Suprapubic skin (tissue), 4 donors: ENCODE measurements around the gene HIBCH. TPM values are rescaled to one million over a fixed set of nuclear protein-coding genes. Genes with fewer than 3 reads are reported as not detected.

Source experiments
- DNase-seq, 2 donors: peaks; one replicate each; pipeline ENCODE4 v3.0.0-alpha.2; 2019; ENCODE audit warnings: low spot score in 2 of 2
- H3K27ac ChIP-seq: fragments of 200-600 bp; sonication (generic); one replicate; pipeline ENCODE4 v1.5.1; 2019
- H3K27me3 ChIP-seq: fragments of 200-600 bp; sonication (generic); one replicate; pipeline ENCODE4 v1.5.1; 2019
- H3K36me3 ChIP-seq: fragments of 200-600 bp; sonication (generic); one replicate; pipeline ENCODE4 v1.5.1; 2019
- H3K4me1 ChIP-seq: fragments of 200-600 bp; sonication (generic); one replicate; pipeline ENCODE4 v1.5.1; 2019
- H3K4me3 ChIP-seq: fragments of 200-600 bp; sonication (generic); one replicate; pipeline ENCODE4 v1.5.1; 2019; ENCODE audit warnings: mild to moderate bottlenecking
- H3K9me3 ChIP-seq: fragments of 200-600 bp; sonication (generic); one replicate; pipeline ENCODE4 v1.5.1; 2019
- CTCF ChIP-seq, 2 donors: fragments of 200-600 bp in 1 of 2; fragments of 450-650 bp in 1 of 2; sonication (generic) in 1 of 2; IDR thresholded peaks; one replicate each; pipeline ENCODE4 v1.5.1; 2016 to 2019; ENCODE audit warnings: antibody characterized with exemption in 2 of 2, mild to moderate bottlenecking in 1 of 2, moderate library complexity in 1 of 2
- EP300 ChIP-seq: sonication (generic); formaldehyde crosslinking; IDR thresholded peaks from one replicate; pipeline ENCODE4 v1.6.1; 2017; ENCODE audit warnings: antibody characterized with exemption
- POLR2A ChIP-seq, 2 donors: fragments of 450-650 bp; IDR thresholded peaks; one replicate each; pipeline ENCODE4 v1.6.1; 2017; ENCODE audit warnings: antibody characterized with exemption in 2 of 2, mild to moderate bottlenecking in 2 of 2, moderate library complexity in 2 of 2
- POLR2AphosphoS5 ChIP-seq, 3 donors: sonication (generic); formaldehyde crosslinking; IDR thresholded peaks; one replicate each; pipeline ENCODE4 v1.6.1; 2017; ENCODE audit warnings: antibody characterized with exemption in 3 of 3
- WGBS: methylation state at CpG from one replicate; pipeline ENCODE4 v1.1.5; 2018; 5-methylcytosine and 5-hydroxymethylcytosine counted together
- total RNA-seq, 4 donors: library from RNA; depleted of rRNA; stranded (reverse); fragments of >200 nt; gene quantifications; one replicate each; pipeline ENCODE4 v1.1.0, GENCODE V29; 2016

Gene HIBCH
- total RNA-seq, 4 donors from 2014 or later = 22.9 to 30.4 (median 24.9) TPM

DNA sequence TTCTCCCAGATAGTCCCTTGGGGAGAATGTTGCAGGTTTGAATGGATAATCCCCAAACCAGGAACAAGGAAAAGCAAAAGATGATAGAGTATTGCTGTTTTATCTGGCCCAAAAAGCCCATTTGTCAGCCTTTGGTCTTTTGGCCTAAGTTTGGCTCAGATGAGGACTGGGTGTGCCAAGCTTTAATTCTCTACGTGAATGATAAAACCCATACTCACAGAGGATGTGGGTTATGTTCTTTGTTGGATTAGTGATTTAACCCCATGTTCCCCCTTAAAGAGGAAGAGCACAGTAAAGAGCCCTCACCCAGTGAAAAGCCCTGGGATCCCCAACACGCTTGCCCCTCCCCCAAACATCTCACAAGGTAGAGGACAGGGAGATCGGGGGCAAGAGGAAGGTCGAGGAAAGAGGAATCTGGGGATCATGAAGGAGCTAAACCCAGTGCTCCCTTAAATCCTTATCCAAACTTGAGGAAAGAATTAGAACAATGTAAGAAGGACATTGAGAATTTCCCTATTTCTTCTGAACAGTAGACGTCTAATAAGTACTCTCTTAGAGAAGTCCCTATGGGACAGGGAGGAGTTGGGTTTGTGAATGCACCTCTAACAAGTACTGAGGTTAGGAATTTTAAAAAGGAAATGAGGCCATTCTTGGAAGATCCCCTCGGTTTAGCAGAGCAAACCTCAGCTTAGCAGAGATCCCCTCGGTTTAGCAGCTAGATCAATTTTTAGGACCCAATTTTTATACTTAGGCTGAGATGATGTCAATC is 105.0 kb downstream of the HIBCH start:
- Histone ChIP-seq H3K36me3 (peaks cover 8% of the 10 kb centered on the region), H3K27me3 (no peaks in the 10 kb centered on the region), H3K4me3 (no peak overlapping the region), H3K9me3 (no peaks in the 10 kb centered on the region), H3K27ac (no peak overlapping the region), H3K4me1 (peaks cover 4% of the 10 kb centered on the region)
- no peak for TF ChIP-seq POLR2AphosphoS5 (IDR thresholded peaks at IDR 0.05)
- no peak for TF ChIP-seq POLR2A (IDR thresholded peaks at IDR 0.05)
- TF ChIP-seq EP300 = no peak
- TF ChIP-seq CTCF (IDR thresholded peaks at IDR 0.05) = no peak
- DNase-seq = no peak
- WGBS = 66% methylated on average over 7 of the region's 7 CpGs

GRCh38 chr2:190213441-190214335 is 105.9 kb downstream of the HIBCH start:
- Histone ChIP-seq H3K4me1 (peaks cover 4% of the 10 kb centered on the region), H3K36me3 (peaks cover 2% of the 10 kb centered on the region), H3K4me3 (no peak overlapping the region), H3K27ac (no peak overlapping the region), H3K27me3 (no peaks in the 10 kb centered on the region), H3K9me3 (no peaks in the 10 kb centered on the region)
- DNase-seq = peak in 1 of 2 donors; percentile 68
- TF ChIP-seq CTCF (IDR thresholded peaks at IDR 0.05) (no peak), EP300 (no peak), POLR2A (IDR thresholded peaks at IDR 0.05) (no peak), POLR2AphosphoS5 (IDR thresholded peaks at IDR 0.05) (no peak)
- WGBS = 93% methylated on average over 17 of the region's 19 CpGs

DNA sequence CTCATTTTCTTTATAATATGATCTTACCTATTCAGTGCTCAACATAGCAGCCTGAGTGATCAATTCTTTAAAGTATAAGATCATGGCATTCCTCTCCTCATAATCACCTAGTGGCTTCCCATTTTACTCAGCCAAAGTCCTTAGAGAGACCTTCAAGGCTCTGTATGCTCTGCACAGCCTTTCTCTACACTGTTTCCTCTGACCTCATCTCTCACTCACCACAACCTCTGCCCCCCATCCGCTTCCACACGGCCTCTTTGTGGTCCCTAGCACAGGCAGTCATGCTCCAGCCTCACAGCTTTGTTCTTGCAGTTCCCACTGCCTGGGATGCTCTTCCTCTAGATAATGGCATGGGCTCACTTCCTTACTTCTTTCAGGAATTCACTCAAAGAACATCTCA is 109.2 kb downstream of the HIBCH start:
- no peak overlapping the region for H3K4me3 ChIP-seq
- H3K36me3 ChIP-seq = no peaks in the 10 kb centered on the region
- H3K27me3 ChIP-seq = no peaks in the 10 kb centered on the region
- DNase-seq = no peak
- TF ChIP-seq POLR2A (IDR thresholded peaks at IDR 0.05) (no peak), CTCF (IDR thresholded peaks at IDR 0.05) (no peak), EP300 (no peak), POLR2AphosphoS5 (IDR thresholded peaks at IDR 0.05) (no peak)
- no peak overlapping the region for H3K27ac ChIP-seq
- H3K9me3 ChIP-seq = no peaks in the 10 kb centered on the region
- peaks cover 4% of the 10 kb centered on the region for H3K4me1 ChIP-seq
- 91% methylated on average over 2 of the region's 2 CpGs for WGBS

GRCh38 chr2:190209559-190209958 is 110.1 kb downstream of the HIBCH start:
- Histone ChIP-seq H3K4me1 (peaks cover 1% of the 10 kb centered on the region), H3K9me3 (no peaks in the 10 kb centered on the region), H3K4me3 (no peak overlapping the region), H3K36me3 (no peaks in the 10 kb centered on the region), H3K27me3 (no peaks in the 10 kb centered on the region), H3K27ac (no peak overlapping the region)
- DNase-seq = no peak
- 96% methylated on average over 5 of the region's 5 CpGs for WGBS
- TF ChIP-seq EP300 = no peak
- TF ChIP-seq CTCF (IDR thresholded peaks at IDR 0.05) = no peak
- no peak for TF ChIP-seq POLR2A (IDR thresholded peaks at IDR 0.05)
- TF ChIP-seq POLR2AphosphoS5 (IDR thresholded peaks at IDR 0.05) = no peak

GRCh38 chr2:190207930-190208329 is 111.7 kb downstream of the HIBCH start:
- DNase-seq = no peak
- Histone ChIP-seq H3K4me3 (no peak overlapping the region), H3K9me3 (no peaks in the 10 kb centered on the region), H3K27ac (no peak overlapping the region), H3K36me3 (no peaks in the 10 kb centered on the region), H3K4me1 (no peaks in the 10 kb centered on the region), H3K27me3 (no peaks in the 10 kb centered on the region)
- no peak for TF ChIP-seq POLR2A (IDR thresholded peaks at IDR 0.05)
- no peak for TF ChIP-seq CTCF (IDR thresholded peaks at IDR 0.05)
- TF ChIP-seq EP300 = no peak
- TF ChIP-seq POLR2AphosphoS5 (IDR thresholded peaks at IDR 0.05) = no peak
- whole genome bisulfite sequencing = 68% methylated on average over 2 of the region's 2 CpGs
